Hematopoietic multipotent progenitor cell treated with erythropoietin and hydrocortisone succinate and interleukin-3 and kit ligand, for 6 days (in vitro differentiated cells): Measurements from ENCODE around the gene CYP1B1.
"Not testable (repeated sequence)": the region's sequence is repeated elsewhere in the genome, so short reads cannot be mapped to it uniquely, and the experiment has no call there.

Experiments used
- DNase-seq: peaks from one replicate; pipeline ENCODE4 v3.0.0-alpha.2; 2015

Gene CYP1B1

DNA sequence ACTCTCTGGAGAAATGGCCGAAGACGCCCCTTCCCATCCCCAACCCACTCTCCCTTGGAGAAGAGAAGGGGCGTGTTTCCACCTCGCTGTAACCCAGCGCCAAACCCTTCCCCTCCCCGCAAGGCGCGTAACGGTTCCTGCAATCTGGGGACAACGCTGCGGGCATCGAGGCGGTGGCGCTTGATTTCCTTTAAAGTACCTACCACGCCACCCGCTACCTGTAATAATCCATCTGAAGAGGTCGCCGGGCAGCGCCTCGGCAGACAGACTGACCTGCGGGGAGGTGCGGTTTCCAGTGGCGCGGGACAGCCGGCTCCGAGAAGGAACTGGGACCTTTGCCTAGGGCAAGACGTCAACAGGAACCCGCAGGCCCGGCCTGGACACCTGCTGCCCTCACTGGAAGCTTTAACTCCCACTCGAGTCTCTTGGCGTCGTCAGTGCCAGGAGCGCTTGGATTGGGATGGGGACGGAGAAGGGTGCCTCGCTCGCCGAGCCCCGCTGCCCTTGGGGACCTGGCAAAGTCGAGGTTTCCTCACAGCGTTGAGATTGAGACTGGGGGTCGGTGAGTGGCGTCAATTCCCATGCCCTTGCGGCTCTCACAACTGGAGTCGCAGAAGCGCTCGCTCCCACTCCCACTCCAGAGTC lies at the start of gene CYP1B1:
CYP1B1 (minus strand) TSS at position 645 of the 645 bp plus-strand sequence. CDS start 763 bp downstream, outside the sequence.
- peak; percentile 44 for DNase-seq

DNA sequence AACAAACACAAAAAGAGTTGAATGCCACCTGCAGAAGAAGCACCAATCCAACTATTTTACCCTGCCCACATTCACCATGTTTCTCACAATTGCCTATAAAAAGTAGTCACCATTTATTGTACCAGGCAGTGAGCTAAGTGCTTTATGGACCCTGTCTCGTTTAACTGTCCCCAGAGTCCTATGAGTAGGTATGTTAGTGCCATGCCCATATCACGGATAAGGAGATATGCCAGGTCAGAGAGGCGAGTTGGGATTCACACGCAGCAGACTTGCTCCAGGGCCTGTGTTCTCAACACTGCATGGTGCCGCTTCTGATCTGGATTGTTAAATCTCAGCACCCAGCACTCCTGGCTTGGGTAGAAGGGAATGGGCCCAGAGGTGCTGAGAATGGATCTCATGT lies 49.1 kb upstream of the CYP1B1 start:
- no peak for DNase-seq

DNA sequence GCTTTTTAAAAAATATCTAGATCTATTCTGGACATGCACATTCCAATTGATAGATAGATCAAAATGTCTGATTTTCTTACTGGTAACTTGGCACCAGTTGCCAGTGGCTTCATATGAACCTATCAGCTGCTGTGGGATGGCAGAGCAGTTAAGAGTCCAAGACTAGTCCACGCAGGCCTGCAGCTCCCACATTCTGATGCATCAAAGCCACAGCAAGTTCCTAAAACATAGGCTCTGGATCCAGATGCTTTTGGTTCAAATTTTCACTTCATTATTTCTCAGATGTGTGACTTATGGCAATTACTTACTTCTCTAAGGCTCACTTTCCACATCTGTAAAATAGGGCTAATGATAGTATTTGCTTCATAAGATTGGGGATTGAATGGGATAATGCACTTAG lies 48.0 kb upstream of the CYP1B1 start:
- no peak for DNase-seq

DNA sequence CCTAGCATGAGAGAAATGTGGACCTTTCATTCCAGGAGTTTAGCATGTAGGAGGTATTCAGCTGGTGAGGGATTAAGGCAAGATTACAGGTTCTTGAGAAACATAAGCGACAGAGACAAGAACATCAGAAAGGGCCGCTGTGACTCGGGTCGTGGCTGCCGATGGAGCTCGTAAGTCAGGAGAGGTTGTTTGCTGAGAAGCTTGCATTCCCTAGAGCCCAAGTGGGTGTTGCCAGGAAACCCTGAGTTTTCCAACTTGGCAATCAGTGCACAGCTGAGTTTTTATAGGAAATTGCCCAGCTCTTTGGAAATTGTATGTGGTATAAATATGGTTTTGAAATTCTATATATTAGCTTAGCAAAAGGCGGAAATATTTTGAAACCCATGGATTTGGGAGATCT lies 46.4 kb upstream of the CYP1B1 start:
- DNase-seq: no peak

DNA sequence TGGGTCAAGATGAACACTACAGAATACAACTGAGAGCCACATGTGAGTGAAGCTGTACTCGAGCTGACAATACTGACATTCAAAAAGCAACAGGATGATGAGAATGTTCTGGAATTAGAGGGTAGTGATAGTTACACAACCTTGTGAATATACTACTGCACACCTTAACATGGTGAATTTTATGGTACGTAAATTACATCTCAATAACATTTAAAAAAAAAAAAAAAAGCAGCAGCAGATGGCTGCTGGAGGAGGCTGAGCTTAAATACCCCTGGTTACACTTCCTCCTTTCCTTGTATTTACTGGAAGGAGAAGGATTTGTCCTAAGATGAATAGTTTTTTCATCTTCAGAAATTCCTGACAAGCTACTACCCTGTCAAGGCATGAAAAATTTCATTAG lies 45.5 kb upstream of the CYP1B1 start:
- DNase-seq: no peak

DNA sequence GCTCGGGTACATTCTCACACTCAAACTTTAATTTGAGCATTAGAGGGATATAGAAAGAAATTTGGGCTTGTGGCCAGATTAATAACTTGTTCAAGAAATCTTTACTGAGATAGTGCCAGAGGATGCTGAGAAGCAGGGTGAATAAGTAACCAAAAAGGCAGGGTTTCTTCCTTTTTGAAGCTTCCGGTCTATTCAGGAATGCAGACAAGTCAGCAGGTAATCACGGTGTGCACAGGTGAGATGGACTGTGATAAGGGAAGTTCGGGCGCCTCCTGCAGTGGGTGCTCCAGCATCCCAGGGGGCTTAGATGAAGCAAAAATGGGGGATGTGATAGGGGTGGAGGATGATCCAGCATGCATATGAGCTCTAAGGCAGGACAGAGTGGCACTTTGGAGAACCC lies 44.9 kb upstream of the CYP1B1 start:
- no peak for DNase-seq

DNA sequence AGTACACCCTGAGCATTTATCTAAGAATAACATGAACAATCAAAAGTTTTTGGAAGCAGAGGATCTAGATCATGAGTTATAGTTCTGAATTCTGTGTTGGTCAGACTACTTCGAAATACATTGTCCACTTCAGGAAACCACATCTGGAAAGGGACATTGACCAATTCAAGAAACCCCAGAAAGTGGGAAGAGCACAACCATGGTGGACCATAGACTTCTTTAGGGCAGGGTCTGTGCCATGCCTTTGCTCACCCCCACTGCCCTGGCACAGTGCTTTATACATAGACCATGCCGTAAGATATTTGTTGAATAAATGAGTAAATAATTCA lies 44.3 kb upstream of the CYP1B1 start:
- no peak for DNase-seq

DNA sequence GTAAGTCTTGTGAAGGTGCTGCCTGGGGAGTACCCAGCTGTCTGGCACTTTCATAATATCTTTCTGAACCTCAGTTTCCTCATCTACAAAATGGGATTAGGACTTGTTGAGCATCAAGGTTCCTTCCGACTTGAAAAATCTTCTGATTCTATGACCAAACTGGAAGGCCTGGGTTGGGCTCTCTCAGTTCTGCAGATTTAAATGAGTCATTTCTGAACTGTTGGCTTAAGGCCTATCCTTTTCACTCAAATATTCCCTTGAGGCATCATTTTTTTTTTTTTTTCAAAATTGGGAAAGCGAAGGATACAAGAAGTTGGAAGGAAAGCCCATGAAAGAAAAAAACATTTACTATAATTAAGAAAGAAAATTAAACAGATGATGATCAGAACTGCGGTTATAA lies 40.8 kb upstream of the CYP1B1 start:
- DNase-seq: no peak

DNA sequence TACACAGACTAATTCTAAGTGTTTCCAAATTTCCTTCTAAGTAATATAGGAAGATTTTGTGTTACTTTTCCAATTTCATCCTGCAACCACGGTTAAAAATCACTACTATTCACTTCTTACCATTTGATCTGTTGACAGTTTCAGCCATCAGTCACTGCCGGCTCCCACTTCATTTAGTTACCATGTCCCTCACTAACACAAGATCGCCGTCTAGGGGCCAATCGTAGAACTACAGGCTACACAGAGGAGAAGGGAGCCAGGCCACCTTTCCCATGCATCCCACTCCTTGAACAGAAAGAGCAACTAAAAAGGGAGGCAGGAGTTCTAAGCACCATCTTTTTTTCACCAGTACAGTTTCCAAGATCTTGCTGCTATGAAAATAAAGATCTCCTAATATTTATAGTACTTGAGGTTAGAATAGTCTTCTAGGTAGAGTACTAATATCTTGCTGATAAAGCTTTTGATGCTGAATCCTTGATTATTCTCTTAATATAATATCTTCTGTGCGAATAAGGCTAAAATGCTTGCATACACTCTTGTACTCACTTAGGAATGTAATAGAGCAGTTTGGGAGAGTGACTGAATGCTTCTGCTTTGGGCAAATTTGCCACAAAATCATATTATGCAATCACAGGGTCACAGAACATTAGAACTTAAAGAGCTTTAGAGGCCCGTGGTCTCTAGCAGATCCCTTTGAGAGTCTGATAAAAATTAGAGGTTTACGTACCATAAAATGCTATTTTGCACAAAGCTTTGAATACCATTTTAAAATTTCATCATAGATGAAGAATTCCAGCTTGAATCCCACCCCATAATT lies 39.5 kb upstream of the CYP1B1 start:
- peak; percentile 90 for DNase-seq

DNA sequence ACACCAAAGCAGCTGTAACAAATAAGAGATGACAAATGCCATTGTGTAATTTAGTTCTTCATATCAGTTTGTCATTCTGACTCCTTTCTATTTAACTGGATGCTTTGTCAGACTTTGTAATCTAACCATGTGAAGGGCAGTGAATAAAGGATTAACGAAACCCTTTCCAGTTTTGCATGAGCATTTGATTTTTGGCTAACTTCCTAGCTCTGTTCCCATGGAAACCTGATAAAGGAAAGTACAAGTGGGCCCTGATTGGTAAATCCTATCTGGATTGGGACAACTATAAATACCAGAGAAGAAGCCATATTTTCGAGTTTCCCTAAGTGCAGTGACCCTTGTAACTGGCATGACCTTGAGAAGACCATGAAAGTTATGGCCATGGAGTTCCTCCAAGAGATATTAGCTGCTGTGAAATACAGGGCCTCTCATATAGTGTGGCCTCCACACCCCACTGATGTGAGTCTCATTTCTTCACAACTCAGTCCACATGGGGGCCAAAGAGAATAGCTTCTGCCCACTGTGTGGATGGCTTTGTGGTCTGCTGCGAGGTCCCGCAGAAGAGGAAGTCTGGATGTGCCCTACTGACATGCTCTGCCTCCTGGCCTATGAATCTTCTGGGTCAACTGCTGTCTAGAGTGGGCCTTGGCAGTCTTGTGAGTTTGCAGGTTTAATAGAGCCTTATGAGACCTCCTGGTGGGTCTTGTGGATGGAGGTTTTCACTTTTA lies 38.2 kb upstream of the CYP1B1 start:
- peak; percentile 22 for DNase-seq

DNA sequence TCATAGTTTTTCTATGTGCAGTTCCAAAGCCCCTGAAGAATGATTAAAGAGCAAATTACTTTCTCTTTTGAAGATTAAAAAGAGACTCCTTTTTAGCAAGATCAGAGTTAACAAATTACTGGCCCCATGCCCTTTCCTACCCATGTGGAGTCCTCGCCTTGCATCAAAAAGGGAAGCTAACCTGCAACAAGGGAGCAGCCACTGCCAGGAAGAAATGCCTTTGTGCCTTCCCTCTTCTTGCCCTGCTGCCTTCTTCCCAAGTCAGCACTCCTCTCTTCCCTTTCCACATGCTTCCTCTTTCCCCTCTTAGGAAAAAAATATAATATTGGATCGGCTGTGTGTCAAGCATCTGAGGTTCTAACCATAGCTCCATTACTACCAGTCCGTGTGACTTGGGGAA lies 37.1 kb upstream of the CYP1B1 start:
- DNase-seq: no peak

DNA sequence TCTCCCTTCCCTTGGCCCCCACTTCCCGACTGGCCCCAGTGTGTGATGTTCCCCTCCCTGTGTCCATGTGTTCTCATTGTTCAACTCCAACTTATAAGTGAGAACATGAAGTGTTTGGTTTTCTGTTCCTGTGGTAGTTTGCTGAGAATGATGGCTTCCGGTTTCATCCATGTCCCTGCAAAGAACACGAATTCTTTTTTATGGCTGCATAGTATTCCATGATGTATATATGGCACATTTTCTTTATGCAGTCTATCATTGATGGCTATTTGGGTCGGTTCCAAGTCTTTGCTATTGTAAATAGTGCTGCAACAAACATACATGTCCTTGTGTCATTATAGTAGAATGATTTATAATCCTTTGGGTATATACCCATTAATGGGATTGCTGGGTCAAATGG lies 35.4 kb upstream of the CYP1B1 start:
- DNase-seq: not testable (repeated sequence)

DNA sequence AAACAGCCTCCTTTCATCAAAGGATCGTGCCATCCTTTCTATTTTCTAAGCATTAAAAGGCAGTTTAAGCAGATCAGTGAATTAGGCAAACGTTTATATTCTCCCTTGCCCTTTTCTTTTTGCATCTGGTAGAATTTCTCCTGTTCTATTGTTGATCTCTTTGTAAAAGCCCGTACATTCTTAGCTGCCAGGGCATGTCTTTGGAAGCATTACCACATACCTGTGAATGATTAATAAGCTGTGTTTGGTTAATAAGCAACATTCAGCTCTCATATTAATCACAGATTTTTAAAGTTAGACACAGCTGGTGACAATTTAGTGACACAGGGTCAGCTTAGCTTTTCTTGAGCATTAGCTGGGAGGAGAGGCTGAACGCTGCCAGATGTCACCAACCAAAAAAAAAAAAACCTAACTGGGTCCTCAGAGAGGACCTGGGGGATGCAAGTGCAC lies 33.8 kb upstream of the CYP1B1 start:
- no peak for DNase-seq

DNA sequence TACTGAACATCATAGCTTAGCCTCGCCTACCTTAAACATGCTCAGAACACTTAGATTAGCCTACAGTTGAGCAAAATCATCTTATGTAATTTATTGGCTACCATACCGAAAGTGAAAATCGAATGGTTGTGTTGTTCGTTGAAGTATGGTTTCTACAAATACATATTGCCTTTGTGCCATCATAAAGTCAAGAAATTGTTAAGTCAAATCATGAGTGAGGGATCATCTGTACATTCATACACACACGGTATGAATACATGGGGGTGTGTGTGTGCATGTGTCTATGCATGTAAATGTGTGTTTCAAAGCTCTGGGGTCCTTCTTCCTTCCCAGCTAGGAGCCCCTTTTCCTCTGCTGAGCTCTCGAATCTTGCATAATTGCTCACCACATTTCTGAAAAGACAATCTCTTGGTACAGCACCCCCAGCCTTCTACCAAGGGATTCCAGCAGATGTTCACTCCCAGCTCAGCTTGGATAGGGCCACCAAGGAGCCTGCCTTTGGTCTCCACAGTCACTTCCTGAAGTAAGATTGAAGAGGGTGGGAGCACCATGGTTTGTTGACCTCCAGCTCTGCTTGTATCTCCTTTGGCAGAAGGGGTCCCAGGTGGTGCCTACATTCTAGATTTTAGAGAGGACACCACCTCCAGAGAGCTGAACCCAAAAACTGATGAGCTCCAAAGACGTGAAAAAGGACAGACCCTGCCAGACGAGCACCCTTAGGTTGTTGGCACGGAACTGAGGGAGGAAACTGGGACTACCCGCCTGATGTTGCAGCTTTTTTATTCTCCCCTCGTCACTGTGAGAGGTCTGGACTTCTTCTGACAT lies 33.2 kb upstream of the CYP1B1 start:
- no peak for DNase-seq

DNA sequence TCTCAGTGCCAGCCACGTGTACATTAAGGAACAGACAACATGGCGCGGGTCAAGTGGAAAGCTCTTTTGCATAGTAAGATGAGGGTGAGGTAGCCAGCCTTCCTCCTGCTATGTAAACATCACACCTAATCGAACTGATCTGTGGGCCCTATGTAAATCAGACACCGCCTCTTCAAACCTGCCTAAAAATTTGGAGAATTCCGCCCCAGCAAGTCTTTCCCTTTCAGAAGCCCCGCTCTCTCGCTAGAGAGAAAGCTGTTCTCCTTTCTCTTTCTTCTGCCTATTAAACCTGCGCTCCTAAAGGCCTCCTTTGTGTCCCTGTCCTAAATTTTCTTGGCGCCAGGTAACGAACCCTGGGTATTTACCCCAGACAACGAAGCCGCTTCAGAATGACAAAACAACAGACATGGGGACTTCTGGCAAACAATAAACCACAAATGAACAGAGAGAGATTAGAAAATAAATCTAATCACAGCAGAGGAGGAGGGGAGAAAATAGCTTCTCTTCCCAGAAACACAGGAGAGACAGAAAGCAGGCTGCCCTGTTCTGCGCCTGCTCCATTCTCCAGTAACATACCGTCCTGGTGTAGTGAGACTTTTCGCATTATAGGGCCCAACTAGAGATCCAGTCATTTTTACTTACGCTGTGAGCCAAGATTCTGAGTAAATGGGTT lies 31.9 kb upstream of the CYP1B1 start:
- no peak for DNase-seq

DNA sequence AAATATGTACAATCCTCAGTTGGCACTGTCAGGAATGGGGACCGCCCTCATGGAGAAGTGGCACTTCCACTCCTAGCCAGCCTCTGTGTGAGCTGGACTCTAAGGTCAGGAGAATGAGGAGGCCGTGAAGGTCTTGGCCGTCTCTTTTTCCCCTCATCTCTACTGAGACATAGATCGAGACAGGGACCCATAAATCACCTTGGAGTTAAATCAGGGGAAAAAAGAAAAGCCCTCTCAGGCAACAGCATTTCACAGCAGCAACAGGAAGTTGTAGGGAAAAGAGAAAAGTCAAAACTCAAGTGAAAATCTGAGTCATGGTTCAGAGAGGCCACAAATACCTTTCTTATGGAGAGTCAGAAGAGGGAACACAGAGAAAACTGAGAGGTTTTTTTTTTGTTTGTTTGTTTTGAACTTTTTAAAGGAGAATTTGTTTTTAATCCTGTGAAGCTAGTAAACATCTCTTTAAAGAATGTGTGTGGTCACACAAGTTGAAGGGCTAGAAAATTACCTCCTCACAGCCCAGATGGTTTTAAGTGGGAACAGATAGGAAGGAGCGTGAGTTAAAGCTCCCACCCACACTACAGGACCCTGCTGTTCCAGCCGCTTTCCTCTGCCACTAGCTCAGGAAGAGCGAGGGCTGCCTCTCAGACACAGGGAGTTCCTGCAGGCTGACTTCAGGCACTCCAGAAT lies 30.6 kb upstream of the CYP1B1 start:
- DNase-seq: no peak

DNA sequence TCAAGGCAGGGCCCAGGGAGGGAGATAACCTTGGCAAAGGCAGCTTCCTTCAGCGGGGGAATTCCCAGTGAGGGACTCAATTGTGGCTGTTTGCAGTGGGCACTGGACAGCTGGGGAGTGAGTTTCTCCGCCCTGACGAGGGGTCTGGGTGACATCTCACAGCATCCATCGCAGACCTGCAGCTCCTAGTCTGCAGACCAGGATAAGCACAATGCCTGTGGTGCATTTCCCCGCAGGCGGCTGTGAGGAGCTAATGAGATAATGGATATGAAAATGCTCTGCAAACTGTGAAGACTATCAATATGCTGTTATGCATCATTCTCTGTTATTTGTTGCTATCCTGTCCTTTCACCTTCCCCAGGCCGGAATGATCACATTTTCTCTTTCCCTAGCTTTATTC lies 30.0 kb upstream of the CYP1B1 start:
- DNase-seq: peak; percentile 32

DNA sequence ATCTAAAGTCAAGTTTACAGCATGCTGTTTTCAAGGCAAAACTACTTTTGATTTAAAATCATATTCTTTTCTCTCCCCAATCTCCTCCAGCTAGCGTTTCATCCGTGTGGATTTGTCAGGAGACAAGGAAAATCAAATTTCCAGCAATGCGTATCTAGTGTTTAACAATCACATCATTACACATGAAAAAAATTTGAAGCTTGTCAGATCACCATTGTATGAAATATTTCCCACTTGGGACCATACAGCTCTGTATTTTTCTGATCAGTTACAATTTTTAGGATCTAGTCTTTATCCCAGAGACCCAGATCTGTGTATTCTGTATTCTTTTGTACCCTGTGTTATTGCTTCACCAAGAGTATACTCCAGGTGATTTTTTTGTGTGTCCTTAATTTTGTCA lies 28.6 kb upstream of the CYP1B1 start:
- DNase-seq: no peak

DNA sequence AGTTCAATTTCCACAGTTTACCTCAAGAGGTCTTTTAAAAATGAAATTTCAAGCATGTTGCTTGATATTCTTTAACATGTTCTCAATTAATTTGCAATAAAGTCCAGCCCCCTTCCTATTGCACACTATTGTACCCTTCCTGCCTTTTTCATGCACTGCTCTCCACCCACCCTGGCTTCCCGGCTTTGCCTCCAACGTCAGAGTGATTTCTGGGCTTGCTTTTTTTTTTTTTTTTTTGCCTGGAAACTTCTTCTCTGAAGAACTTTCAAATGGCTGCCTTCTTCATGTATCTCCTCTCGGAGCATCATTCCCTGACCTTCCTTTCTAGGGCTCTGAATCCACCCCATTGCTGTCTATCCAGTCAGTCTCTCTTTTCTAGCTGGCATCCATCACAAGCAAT lies 24.4 kb upstream of the CYP1B1 start:
- DNase-seq: no peak

DNA sequence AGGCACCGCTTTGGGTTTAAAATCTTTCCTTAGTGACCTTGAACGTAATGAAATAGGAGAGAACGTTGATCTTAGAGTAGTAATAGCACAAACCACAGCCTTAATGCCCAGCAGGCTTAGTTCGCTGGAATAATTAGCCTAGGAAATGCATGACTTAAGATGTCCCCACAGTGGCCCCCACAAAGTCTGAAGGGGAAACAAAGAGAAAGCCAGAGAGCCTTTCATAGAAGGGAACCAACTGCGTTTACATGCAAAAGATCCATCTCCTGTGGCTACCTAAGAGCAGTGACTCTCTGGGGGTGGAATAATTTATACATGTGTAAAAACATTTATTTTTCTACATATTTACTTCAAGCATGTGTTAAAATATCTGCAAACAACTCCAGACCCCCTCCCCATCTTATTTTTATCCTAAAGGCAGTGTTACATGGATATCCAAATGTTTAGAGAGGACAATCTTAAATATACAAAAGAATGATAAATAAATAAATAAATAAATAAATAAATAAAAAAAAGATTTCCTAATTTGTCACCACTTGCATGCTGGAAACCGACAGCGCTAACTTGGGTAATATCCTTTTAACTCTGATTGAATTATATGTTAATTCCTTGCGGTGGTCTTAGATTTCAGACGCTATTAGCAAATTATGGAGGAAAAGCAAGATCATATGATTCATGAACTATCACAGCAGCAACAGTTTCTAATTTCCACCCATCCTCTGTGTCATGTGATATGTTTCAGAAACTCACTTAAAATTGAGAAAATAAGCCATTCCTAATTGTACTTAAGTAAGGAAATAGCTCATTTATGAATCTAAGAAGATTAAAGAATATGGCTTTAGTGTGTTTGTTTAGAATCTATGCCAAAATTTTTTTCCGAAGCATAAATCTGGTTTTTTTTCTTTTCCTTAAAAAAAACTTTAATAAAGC lies 23.4 kb upstream of the CYP1B1 start:
- no peak for DNase-seq
